HepG2 (cell line): Measurements from ENCODE around the gene CNBD2. TPM values are rescaled to one million over a fixed set of nuclear protein-coding genes. Genes with fewer than 3 reads are reported as not detected.

ENCODE experiments used
- ARID5B ChIP-seq: IDR thresholded peaks from 2 replicates; pipeline ENCODE4 v1.4.0; 2020; ENCODE audit warnings: mild to moderate bottlenecking, missing genetic modification reagents
- CBFB ChIP-seq: sonication (generic); formaldehyde crosslinking; IDR thresholded peaks from 2 replicates; pipeline ENCODE4 v1.4.0; 2020; ENCODE audit warnings: missing genetic modification reagents
- GATAD1 ChIP-seq: IDR thresholded peaks from 2 replicates; pipeline ENCODE4 v1.6.1; 2016; ENCODE audit warnings: missing genetic modification reagents, missing compliant biosample characterization
- IRX3 ChIP-seq: sonication (generic); formaldehyde crosslinking; IDR thresholded peaks from 2 replicates; pipeline ENCODE4 v1.8.1; 2023; ENCODE audit warnings: mild to moderate bottlenecking, low read depth, missing genetic modification reagents, borderline replicate concordance
- MAX ChIP-seq: IDR thresholded peaks from 2 replicates; pipeline ENCODE4 v1.6.1; 2012; ENCODE audit warnings: inconsistent platforms
- MXI1 ChIP-seq: IDR thresholded peaks from 3 replicates; pipeline ENCODE4 v1.6.1; 2012; ENCODE audit warnings: low read depth, low read length, inconsistent platforms, borderline replicate concordance
- NFE2L1 ChIP-seq: sonication (generic); formaldehyde crosslinking; IDR thresholded peaks from 2 replicates; pipeline ENCODE4 v1.4.0; 2020; ENCODE audit warnings: missing genetic modification reagents, mild to moderate bottlenecking, borderline replicate concordance
- ONECUT2 ChIP-seq: sonication (generic); formaldehyde crosslinking; IDR thresholded peaks from 2 replicates; pipeline ENCODE4 v1.4.0; 2020; ENCODE audit warnings: missing genetic modification reagents
- PTBP1 ChIP-seq: fragments of 200-400 bp; formaldehyde crosslinking; IDR thresholded peaks from 2 replicates; pipeline ENCODE4 v1.6.1; 2018; ENCODE audit warnings: low read length, low read depth; ENCODE audit not compliant: poor library complexity, severe bottlenecking
- RAD21 ChIP-seq: fragments of 450-650 bp; formaldehyde crosslinking; IDR thresholded peaks from 2 replicates; pipeline ENCODE4 v1.5.0; 2020; ENCODE audit warnings: mild to moderate bottlenecking
- TAF1 ChIP-seq: sonication (generic); formaldehyde crosslinking; IDR thresholded peaks from 2 replicates; pipeline ENCODE4 v1.4.0; 2020; ENCODE audit warnings: missing genetic modification reagents
- TBL1XR1 ChIP-seq: fragments of 150-350 bp; IDR thresholded peaks from 2 replicates; pipeline ENCODE4 v1.6.1; 2014; ENCODE audit warnings: borderline replicate concordance, low read length; ENCODE audit not compliant: partially characterized antibody
- YEATS4 ChIP-seq: sonication (generic); formaldehyde crosslinking; IDR thresholded peaks from 2 replicates; pipeline ENCODE4 v1.4.0; 2020; ENCODE audit warnings: missing genetic modification reagents, borderline replicate concordance
- ZBTB7B ChIP-seq: sonication (generic); formaldehyde crosslinking; IDR thresholded peaks from 2 replicates; pipeline ENCODE4 v1.4.0; 2020; ENCODE audit warnings: missing genetic modification reagents
- ZFP37 ChIP-seq: sonication (generic); formaldehyde crosslinking; IDR thresholded peaks from 2 replicates; pipeline ENCODE4 v1.4.0; 2020; ENCODE audit warnings: missing genetic modification reagents, borderline replicate concordance
- ZMYM4 ChIP-seq: sonication (generic); formaldehyde crosslinking; IDR thresholded peaks from 2 replicates; pipeline ENCODE4 v1.8.1; 2023; ENCODE audit warnings: mild to moderate bottlenecking, missing genetic modification reagents
- ZNF20 ChIP-seq: sonication (generic); formaldehyde crosslinking; IDR thresholded peaks from 2 replicates; pipeline ENCODE4 v1.4.0; 2020; ENCODE audit warnings: mild to moderate bottlenecking, moderate library complexity, missing genetic modification reagents
- ZNF329 ChIP-seq: sonication (generic); formaldehyde crosslinking; IDR thresholded peaks from 2 replicates; pipeline ENCODE4 v1.9.0; 2021; ENCODE audit warnings: low read depth, mild to moderate bottlenecking, missing genetic modification reagents
- ZNF598 ChIP-seq: sonication (generic); formaldehyde crosslinking; IDR thresholded peaks from 2 replicates; pipeline ENCODE4 v1.5.1; 2020; ENCODE audit warnings: mild to moderate bottlenecking, missing genetic modification reagents, borderline replicate concordance
- ZNF710 ChIP-seq: sonication (generic); formaldehyde crosslinking; IDR thresholded peaks from 2 replicates; pipeline ENCODE4 v1.5.0; 2020; ENCODE audit warnings: mild to moderate bottlenecking, missing genetic modification reagents, borderline replicate concordance
- polyA plus RNA-seq, 8 experiments: library from polyadenylated mRNA; depleted of rRNA in 3 of 8; stranded (reverse) in 7 of 8; unstranded in 1 of 8; fragments of >200 nt; fragmentation: Illumina TruSeq in 4 of 8; extraction: Trizol in 4 of 8; gene quantifications; 2 replicates each; pipeline versions ENCODE4 v1.2.1 to v1.2.3, GENCODE V29; 2011 to 2016; ENCODE audit warnings: low read depth in 4 of 8, missing spikeins in 1 of 8, mixed read lengths in 1 of 8; ENCODE audit not compliant: insufficient read depth in 1 of 8
- total RNA-seq, 5 experiments: library from RNA; depleted of rRNA; stranded (reverse); fragments of >200 nt; fragmentation: Illumina TruSeq; extraction: Trizol; gene quantifications; 2 replicates each; pipeline ENCODE4 v1.2.3, GENCODE V29; 2016; ENCODE audit warnings: low read depth in 1 of 5
- TF ChIP-seq, protein P1 (sequence below): sonication (generic); formaldehyde crosslinking; IDR thresholded peaks from 2 replicates; pipeline ENCODE4 v1.4.0; 2020; ENCODE audit warnings: missing genetic modification reagents

CNBD2 gene
- total and polyA plus RNA-seq, 2 of the 13 experiments (the other 11 are each of a cell fraction or from before 2014, with no cell fraction given), result 12.4 to 22.8 TPM

DNA sequence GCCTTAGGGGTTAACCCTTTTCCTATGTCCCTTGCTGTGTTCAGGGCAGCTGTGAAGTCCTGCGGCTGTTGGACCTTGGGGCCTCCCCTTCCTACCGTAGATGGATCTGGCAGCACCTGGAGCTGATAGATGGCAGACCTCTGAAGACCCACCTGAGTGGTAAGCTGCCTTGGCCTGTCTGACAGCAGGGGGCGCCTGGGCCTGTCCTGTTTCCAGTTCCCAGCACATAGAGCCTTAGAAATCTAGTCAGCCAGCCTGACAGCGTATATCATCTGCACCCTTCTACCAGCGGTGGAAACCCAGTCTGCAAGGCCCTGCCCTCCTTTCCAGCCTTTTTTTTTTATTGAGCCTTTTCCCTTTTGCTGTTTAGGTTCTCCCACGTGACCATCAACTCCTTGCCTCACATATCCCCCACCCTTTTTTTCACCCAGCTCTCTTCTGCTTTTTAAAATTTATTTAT is 26.6 kb downstream of the CNBD2 start (continued):
- peak; percentile 41; the same call in 1 of the 2 replicates for TF ChIP-seq ARID5B (CRISPR knock-in tag)
- TF ChIP-seq PTBP1, result no peak
- TF ChIP-seq MXI1, result 0 out of 3 replicates have a peak, but pooled peaks have one; percentile 28
- 0 out of 2 replicates have a peak, but pooled peaks have one; percentile 55 for TF ChIP-seq GATAD1
- TF ChIP-seq ZNF710 (CRISPR knock-in tag), result no peak; the same call in 1 of the 2 replicates
- TF ChIP-seq YEATS4 (CRISPR knock-in tag), result no peak
- TF ChIP-seq, protein P1, sequence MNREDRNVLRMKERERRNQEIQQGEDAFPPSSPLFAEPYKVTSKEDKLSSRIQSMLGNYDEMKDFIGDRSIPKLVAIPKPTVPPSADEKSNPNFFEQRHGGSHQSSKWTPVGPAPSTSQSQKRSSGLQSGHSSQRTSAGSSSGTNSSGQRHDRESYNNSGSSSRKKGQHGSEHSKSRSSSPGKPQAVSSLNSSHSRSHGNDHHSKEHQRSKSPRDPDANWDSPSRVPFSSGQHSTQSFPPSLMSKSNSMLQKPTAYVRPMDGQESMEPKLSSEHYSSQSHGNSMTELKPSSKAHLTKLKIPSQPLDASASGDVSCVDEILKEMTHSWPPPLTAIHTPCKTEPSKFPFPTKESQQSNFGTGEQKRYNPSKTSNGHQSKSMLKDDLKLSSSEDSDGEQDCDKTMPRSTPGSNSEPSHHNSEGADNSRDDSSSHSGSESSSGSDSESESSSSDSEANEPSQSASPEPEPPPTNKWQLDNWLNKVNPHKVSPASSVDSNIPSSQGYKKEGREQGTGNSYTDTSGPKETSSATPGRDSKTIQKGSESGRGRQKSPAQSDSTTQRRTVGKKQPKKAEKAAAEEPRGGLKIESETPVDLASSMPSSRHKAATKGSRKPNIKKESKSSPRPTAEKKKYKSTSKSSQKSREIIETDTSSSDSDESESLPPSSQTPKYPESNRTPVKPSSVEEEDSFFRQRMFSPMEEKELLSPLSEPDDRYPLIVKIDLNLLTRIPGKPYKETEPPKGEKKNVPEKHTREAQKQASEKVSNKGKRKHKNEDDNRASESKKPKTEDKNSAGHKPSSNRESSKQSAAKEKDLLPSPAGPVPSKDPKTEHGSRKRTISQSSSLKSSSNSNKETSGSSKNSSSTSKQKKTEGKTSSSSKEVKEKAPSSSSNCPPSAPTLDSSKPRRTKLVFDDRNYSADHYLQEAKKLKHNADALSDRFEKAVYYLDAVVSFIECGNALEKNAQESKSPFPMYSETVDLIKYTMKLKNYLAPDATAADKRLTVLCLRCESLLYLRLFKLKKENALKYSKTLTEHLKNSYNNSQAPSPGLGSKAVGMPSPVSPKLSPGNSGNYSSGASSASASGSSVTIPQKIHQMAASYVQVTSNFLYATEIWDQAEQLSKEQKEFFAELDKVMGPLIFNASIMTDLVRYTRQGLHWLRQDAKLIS (CRISPR knock-in tag), result no peak
- TF ChIP-seq RAD21 (CRISPR knock-in tag), result peak; percentile 99
- TF ChIP-seq TBL1XR1, result no peak
- TF ChIP-seq ZFP37 (CRISPR knock-in tag), result no peak
- no peak for TF ChIP-seq TAF1
- no peak for TF ChIP-seq ZNF20 (CRISPR knock-in tag)
- peak; percentile 32; the same call in 1 of the 2 replicates for TF ChIP-seq ZMYM4 (CRISPR knock-in tag)
- peak; percentile 24; the same call in 1 of the 2 replicates for TF ChIP-seq MAX
- TF ChIP-seq ZNF598 (CRISPR knock-in tag), result peak; percentile 57; the same call in 1 of the 2 replicates
- no peak for TF ChIP-seq IRX3
- TF ChIP-seq NFE2L1, result no peak
- no peak for TF ChIP-seq ZNF329
- no peak for TF ChIP-seq CBFB (CRISPR knock-in tag)
- TF ChIP-seq ONECUT2 (CRISPR knock-in tag), result no peak
- peak; percentile 72; the same call in 1 of the 2 replicates for TF ChIP-seq ZBTB7B (CRISPR knock-in tag)
